SU-DHL-6 (cell line): Measurements from ENCODE around the gene TM4SF18.
A peak's percentile ranks its signal among the peaks of the same experiment; 100 is the strongest.

Experiments used
- H2AFZ ChIP-seq: fragments of 200-600 bp; sonication (generic); 2 replicates; pipeline ENCODE4 v1.6.1; 2014; ENCODE audit warnings: low read depth, mild to moderate bottlenecking, moderate library complexity, mixed read lengths, antibody characterized with exemption, low read length; ENCODE audit not compliant: severe bottlenecking
- H3F3A ChIP-seq: fragments of 200-600 bp; shearing (Covaris generic); 2 replicates; pipeline ENCODE4 v1.6.0; 2016; ENCODE audit warnings: antibody characterized with exemption, mild to moderate bottlenecking; ENCODE audit not compliant: insufficient read depth
- H3K27ac ChIP-seq: fragments of 200-600 bp; sonication (generic); 2 replicates; pipeline ENCODE4 v1.5.1; 2016; ENCODE audit warnings: low read depth, mild to moderate bottlenecking, low read length, moderate library complexity, mixed read lengths
- H3K27me3 ChIP-seq: fragments of 200-600 bp; sonication (generic), shearing (Covaris generic); 2 replicates; pipeline ENCODE4 v1.6.0; 2014; ENCODE audit warnings: mild to moderate bottlenecking, low read length
- H3K36me3 ChIP-seq: fragments of 200-600 bp; sonication (generic); 2 replicates; pipeline ENCODE4 v1.6.1; 2014; ENCODE audit warnings: mild to moderate bottlenecking, low read length, mixed read lengths
- H3K4me2 ChIP-seq: fragments of 300-600, 200-600 bp; shearing (Covaris generic), sonication (generic); 2 replicates; pipeline ENCODE4 v1.6.0; 2014; ENCODE audit warnings: low read length, low read depth, mild to moderate bottlenecking; ENCODE audit not compliant: poor library complexity, severe bottlenecking
- H3K4me3 ChIP-seq: fragments of 200-600 bp; sonication (generic); 2 replicates; pipeline ENCODE4 v1.5.1; 2014; ENCODE audit warnings: antibody characterized with exemption, low read length, mild to moderate bottlenecking, mixed read lengths; ENCODE audit not compliant: insufficient read depth, poor library complexity, severe bottlenecking
- H3K79me2 ChIP-seq: fragments of 200-600 bp; sonication (generic); 2 replicates; pipeline ENCODE4 v1.6.1; 2014; ENCODE audit warnings: mild to moderate bottlenecking, low read length, moderate library complexity; ENCODE audit not compliant: insufficient read depth
- H3K9ac ChIP-seq: fragments of 200-600 bp; sonication (generic); 2 replicates; pipeline ENCODE4 v1.7.0; 2014; ENCODE audit warnings: mild to moderate bottlenecking, low read length
- H3K9me2 ChIP-seq: fragments of 200-600 bp; sonication (generic); replicated peaks from 2 replicates; pipeline ENCODE4 v1.6.1; 2014; ENCODE audit warnings: low read length; ENCODE audit not compliant: insufficient read depth
- H3K9me3 ChIP-seq: fragments of 200-600 bp; sonication (generic); 2 replicates; pipeline ENCODE4 v1.6.1; 2014; ENCODE audit warnings: low read length, mixed read lengths; ENCODE audit not compliant: insufficient read depth
- H4K20me1 ChIP-seq: fragments of 200-600 bp; sonication (generic); 2 replicates; pipeline ENCODE4 v1.6.1; 2014; ENCODE audit warnings: low read depth, mild to moderate bottlenecking, antibody characterized with exemption, low read length, moderate library complexity, mixed read lengths
- CTCF ChIP-seq: fragments of 200-600 bp; sonication (generic); IDR thresholded peaks from one replicate; pipeline ENCODE4 v1.5.1; 2017; ENCODE audit warnings: antibody characterized with exemption, mild to moderate bottlenecking, low read length, moderate library complexity; ENCODE audit not compliant: insufficient read depth, poor library complexity, severe bottlenecking
- EZH2phosphoT487 ChIP-seq: fragments of 200-600 bp; sonication (generic), shearing (Covaris generic); conservative IDR thresholded peaks from 2 replicates; pipeline ENCODE4 v1.6.1; 2018; ENCODE audit warnings: mild to moderate bottlenecking, antibody characterized with exemption, low read length, moderate library complexity, mixed read lengths

TM4SF18 gene

GRCh38 chr3:149292666-149293065 is 40.8 kb downstream of the TM4SF18 start:
- Histone ChIP-seq H3K27ac (no peak overlapping the region), H3K4me2 (no peak overlapping the region), H3K4me3 (no peak overlapping the region), H3K27me3 (no peaks in the 10 kb centered on the region), H4K20me1 (no peaks in the 10 kb centered on the region), H3K9me2 (no peaks in the 10 kb centered on the region), H3K79me2 (no peaks in the 10 kb centered on the region), H3K9ac (no peak overlapping the region), H3F3A (no peaks in the 10 kb centered on the region), H3K36me3 (no peaks in the 10 kb centered on the region), H2AFZ (no peak overlapping the region), H3K9me3 (no peaks in the 10 kb centered on the region)
- TF ChIP-seq EZH2phosphoT487: no peak
- TF ChIP-seq CTCF: no peak

DNA sequence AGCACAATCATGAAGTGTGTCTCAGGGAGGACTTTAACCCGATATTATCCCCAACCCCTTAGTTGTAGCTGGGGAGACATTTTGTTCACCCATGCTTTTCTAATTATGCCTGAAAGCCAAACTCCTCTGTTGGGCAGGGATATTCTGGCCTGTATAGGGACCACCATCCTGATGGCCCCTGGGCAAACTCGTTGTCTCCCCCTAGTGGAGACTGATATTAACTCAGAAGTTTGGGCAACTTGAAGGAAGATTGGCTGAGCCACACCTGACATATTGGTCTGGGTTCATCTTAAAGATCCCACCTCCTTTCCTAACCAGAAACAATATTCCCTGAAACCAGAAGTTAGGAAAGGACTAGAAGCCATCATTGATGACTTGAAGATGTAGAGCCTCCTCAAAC is 42.3 kb downstream of the TM4SF18 start:
- no peak overlapping the region for H3K4me2 ChIP-seq
- H3K27ac ChIP-seq: no peak overlapping the region
- no peaks in the 10 kb centered on the region for H3K9me2 ChIP-seq
- H4K20me1 ChIP-seq: no peaks in the 10 kb centered on the region
- H3K27me3 ChIP-seq: no peaks in the 10 kb centered on the region
- H3K9ac ChIP-seq: no peak overlapping the region
- no peaks in the 10 kb centered on the region for H3K9me3 ChIP-seq
- TF ChIP-seq EZH2phosphoT487 (no peak), CTCF (peak; percentile 43)
- H3K79me2 ChIP-seq: no peaks in the 10 kb centered on the region
- H3F3A ChIP-seq: no peaks in the 10 kb centered on the region
- no peak overlapping the region for H3K4me3 ChIP-seq
- no peaks in the 10 kb centered on the region for H3K36me3 ChIP-seq
- H2AFZ ChIP-seq: no peak overlapping the region

- no peaks in the 10 kb centered on the region for H3K79me2 ChIP-seq
- no peak overlapping the region for H3K4me3 ChIP-seq
- no peak overlapping the region for H3K4me2 ChIP-seq
- no peaks in the 10 kb centered on the region for H3F3A ChIP-seq
- H3K9ac ChIP-seq: no peak overlapping the region
- H3K27me3 ChIP-seq: no peaks in the 10 kb centered on the region
- no peak overlapping the region for H2AFZ ChIP-seq
- no peaks in the 10 kb centered on the region for H3K9me3 ChIP-seq
- H4K20me1 ChIP-seq: no peaks in the 10 kb centered on the region
- H3K27ac ChIP-seq: no peak overlapping the region
- H3K36me3 ChIP-seq: no peaks in the 10 kb centered on the region
- no peak for TF ChIP-seq EZH2phosphoT487
- no peak for TF ChIP-seq CTCF
- no peaks in the 10 kb centered on the region for H3K9me2 ChIP-seq
Observed at GRCh38 chr3:149288655-149289054, 44.8 kb downstream of the TM4SF18 start.
